Activated CD4-positive, CD25-positive, alpha-beta regulatory T cell treated with anti-CD3 and anti-CD28 coated beads, Interleukin-2, amount 50 U/mL, for 16 hours (primary cell): ENCODE results near the gene LDLRAP1.
"Not testable (repeated sequence)": the region's sequence is repeated elsewhere in the genome, so short reads cannot be mapped to it uniquely, and the experiment has no call there.

Source experiments
- DNase-seq: peaks from one replicate; pipeline ENCODE4 v3.0.0-alpha.2; 2020; ENCODE audit warnings: low read depth, low spot score

Gene LDLRAP1

GRCh38 chr1:25575191-25575590, 31.8 kb downstream of the LDLRAP1 start:
- DNase-seq = no peak

- DNase-seq = no peak
Measured at GRCh38 chr1:25576459-25577133, 33.2 kb downstream of the LDLRAP1 start.

GRCh38 chr1:25577134-25577920, 33.9 kb downstream of the LDLRAP1 start:
- no peak for DNase-seq

- DNase-seq = no peak
Measured at GRCh38 chr1:25579292-25580252, 36.2 kb downstream of the LDLRAP1 start.

GRCh38 chr1:25580927-25581326, 37.5 kb downstream of the LDLRAP1 start:
- DNase-seq = no peak

GRCh38 chr1:25581764-25582163, 38.4 kb downstream of the LDLRAP1 start:
- DNase-seq = no peak

- DNase-seq = no peak
Measured at GRCh38 chr1:25583519-25584370, 40.3 kb downstream of the LDLRAP1 start.

GRCh38 chr1:25586181-25586588, 42.8 kb downstream of the LDLRAP1 start:
- no peak for DNase-seq

GRCh38 chr1:25587290-25587689, 43.9 kb downstream of the LDLRAP1 start:
- DNase-seq = no peak

- DNase-seq = not testable (repeated sequence)
Measured at GRCh38 chr1:25588224-25588623, 44.8 kb downstream of the LDLRAP1 start.

- not testable (repeated sequence) for DNase-seq
Measured at GRCh38 chr1:25588786-25589185, 45.4 kb downstream of the LDLRAP1 start.

GRCh38 chr1:25590096-25590824, 46.9 kb downstream of the LDLRAP1 start:
- no peak for DNase-seq

GRCh38 chr1:25593861-25594260, 50.5 kb downstream of the LDLRAP1 start:
- DNase-seq = no peak

- no peak for DNase-seq
Measured at GRCh38 chr1:25594971-25595370, 51.6 kb downstream of the LDLRAP1 start.

GRCh38 chr1:25596641-25597040, 53.2 kb downstream of the LDLRAP1 start:
- DNase-seq = not testable (repeated sequence)

- DNase-seq = no peak
Measured at GRCh38 chr1:25598879-25599278, 55.5 kb downstream of the LDLRAP1 start.

- DNase-seq = no peak
Measured at GRCh38 chr1:25599969-25600610, 56.7 kb downstream of the LDLRAP1 start.

GRCh38 chr1:25600971-25601699, 57.7 kb downstream of the LDLRAP1 start:
- not testable (repeated sequence) for DNase-seq
